ENCODE data around the gene SELE. TPM values are rescaled to one million over a fixed set of nuclear protein-coding genes. Genes with fewer than 3 reads are reported as not detected.

Gene SELE
- total RNA-seq, 1 experiment from 2014 or later, result not detected

DNA sequence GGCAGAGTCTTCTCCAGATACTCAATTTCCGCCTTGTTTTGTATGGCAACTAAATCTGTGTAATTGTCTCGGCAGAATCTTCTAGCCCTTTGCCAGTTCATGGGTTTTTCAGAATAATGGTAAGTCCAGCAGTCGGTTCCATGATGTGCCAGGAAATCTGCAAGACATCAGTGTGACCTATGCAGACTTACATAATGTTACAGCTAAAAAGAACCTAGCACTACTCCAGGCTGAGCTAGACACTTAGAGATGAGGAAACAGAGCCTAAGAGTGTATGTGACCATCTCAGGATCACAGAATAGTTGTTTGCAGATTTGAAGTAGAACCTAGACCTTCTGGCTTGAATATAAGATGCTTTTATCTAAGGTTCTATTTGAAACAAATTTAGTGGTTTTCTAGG, 25.2 kb downstream of the SELE start (continued):
- TF ChIP-seq KAT7 (CRISPR knock-in tag; IDR thresholded peaks at IDR 0.05; ENCODE audit: borderline replicate concordance), result no peak
- TF ChIP-seq NFYB (CRISPR knock-in tag; conservative IDR thresholded peaks at IDR 0.05; ENCODE audit: low read depth), result no peak
- TF ChIP-seq, protein P1, sequence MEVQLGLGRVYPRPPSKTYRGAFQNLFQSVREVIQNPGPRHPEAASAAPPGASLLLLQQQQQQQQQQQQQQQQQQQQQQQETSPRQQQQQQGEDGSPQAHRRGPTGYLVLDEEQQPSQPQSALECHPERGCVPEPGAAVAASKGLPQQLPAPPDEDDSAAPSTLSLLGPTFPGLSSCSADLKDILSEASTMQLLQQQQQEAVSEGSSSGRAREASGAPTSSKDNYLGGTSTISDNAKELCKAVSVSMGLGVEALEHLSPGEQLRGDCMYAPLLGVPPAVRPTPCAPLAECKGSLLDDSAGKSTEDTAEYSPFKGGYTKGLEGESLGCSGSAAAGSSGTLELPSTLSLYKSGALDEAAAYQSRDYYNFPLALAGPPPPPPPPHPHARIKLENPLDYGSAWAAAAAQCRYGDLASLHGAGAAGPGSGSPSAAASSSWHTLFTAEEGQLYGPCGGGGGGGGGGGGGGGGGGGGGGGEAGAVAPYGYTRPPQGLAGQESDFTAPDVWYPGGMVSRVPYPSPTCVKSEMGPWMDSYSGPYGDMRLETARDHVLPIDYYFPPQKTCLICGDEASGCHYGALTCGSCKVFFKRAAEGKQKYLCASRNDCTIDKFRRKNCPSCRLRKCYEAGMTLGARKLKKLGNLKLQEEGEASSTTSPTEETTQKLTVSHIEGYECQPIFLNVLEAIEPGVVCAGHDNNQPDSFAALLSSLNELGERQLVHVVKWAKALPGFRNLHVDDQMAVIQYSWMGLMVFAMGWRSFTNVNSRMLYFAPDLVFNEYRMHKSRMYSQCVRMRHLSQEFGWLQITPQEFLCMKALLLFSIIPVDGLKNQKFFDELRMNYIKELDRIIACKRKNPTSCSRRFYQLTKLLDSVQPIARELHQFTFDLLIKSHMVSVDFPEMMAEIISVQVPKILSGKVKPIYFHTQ (CRISPR knock-in tag; IDR thresholded peaks at IDR 0.05), result no peak
- TF ChIP-seq, protein P2, sequence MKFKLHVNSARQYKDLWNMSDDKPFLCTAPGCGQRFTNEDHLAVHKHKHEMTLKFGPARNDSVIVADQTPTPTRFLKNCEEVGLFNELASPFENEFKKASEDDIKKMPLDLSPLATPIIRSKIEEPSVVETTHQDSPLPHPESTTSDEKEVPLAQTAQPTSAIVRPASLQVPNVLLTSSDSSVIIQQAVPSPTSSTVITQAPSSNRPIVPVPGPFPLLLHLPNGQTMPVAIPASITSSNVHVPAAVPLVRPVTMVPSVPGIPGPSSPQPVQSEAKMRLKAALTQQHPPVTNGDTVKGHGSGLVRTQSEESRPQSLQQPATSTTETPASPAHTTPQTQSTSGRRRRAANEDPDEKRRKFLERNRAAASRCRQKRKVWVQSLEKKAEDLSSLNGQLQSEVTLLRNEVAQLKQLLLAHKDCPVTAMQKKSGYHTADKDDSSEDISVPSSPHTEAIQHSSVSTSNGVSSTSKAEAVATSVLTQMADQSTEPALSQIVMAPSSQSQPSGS (CRISPR knock-in tag; IDR thresholded peaks at IDR 0.05; ENCODE audit: borderline replicate concordance, low read depth), result no peak
- TF ChIP-seq, protein P3, sequence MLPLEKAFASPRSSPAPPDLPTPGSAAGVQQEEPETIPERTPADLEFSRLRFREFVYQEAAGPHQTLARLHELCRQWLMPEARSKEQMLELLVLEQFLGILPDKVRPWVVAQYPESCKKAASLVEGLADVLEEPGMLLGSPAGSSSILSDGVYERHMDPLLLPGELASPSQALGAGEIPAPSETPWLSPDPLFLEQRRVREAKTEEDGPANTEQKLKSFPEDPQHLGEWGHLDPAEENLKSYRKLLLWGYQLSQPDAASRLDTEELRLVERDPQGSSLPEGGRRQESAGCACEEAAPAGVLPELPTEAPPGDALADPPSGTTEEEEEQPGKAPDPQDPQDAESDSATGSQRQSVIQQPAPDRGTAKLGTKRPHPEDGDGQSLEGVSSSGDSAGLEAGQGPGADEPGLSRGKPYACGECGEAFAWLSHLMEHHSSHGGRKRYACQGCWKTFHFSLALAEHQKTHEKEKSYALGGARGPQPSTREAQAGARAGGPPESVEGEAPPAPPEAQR (CRISPR knock-in tag; IDR thresholded peaks at IDR 0.05), result no peak
- TF ChIP-seq, protein P4, sequence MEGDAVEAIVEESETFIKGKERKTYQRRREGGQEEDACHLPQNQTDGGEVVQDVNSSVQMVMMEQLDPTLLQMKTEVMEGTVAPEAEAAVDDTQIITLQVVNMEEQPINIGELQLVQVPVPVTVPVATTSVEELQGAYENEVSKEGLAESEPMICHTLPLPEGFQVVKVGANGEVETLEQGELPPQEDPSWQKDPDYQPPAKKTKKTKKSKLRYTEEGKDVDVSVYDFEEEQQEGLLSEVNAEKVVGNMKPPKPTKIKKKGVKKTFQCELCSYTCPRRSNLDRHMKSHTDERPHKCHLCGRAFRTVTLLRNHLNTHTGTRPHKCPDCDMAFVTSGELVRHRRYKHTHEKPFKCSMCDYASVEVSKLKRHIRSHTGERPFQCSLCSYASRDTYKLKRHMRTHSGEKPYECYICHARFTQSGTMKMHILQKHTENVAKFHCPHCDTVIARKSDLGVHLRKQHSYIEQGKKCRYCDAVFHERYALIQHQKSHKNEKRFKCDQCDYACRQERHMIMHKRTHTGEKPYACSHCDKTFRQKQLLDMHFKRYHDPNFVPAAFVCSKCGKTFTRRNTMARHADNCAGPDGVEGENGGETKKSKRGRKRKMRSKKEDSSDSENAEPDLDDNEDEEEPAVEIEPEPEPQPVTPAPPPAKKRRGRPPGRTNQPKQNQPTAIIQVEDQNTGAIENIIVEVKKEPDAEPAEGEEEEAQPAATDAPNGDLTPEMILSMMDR (IDR thresholded peaks at IDR 0.05), result no peak
- TF ChIP-seq ZNF121 (CRISPR knock-in tag; IDR thresholded peaks at IDR 0.05), result no peak
- TF ChIP-seq, protein P5, sequence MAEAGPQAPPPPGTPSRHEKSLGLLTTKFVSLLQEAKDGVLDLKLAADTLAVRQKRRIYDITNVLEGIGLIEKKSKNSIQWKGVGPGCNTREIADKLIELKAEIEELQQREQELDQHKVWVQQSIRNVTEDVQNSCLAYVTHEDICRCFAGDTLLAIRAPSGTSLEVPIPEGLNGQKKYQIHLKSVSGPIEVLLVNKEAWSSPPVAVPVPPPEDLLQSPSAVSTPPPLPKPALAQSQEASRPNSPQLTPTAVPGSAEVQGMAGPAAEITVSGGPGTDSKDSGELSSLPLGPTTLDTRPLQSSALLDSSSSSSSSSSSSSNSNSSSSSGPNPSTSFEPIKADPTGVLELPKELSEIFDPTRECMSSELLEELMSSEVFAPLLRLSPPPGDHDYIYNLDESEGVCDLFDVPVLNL (CRISPR knock-in tag; IDR thresholded peaks at IDR 0.05; ENCODE audit: borderline replicate concordance, low read depth), result no peak

DNA sequence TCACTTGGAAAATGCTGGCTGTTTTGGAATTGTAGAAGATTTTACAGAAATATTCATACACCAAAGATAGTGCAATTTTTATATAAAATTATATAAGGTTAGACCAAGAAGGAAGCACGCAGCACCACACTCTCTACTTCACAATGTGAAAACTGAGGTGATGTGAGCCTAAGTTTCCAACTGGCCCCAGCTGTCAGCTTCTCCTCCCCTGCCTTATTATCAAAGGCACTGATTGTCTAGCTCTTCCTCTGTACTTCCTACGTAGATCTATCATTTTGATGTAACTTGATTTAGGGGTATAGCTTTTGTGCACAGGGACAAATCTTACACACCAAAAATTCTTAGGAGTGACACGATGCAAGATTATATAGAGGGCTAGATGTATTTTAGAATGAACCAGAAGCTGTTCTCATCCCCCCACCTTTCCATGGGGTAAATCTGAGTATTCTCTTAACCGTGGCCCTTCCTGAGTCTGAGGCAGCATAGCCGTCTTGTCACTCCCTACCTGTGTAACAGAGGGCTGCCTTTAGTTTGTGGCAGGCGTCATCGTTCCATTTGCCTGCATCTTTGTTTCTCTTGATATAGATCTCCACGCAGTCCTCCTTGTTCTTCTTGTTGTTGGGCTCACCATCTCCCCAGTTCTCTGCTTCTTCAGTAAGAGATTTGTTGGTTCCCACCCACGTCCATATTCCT, 25.8 kb downstream of the SELE start:
- H3K4me3 Mint-ChIP-seq, result no peak overlapping the region
- POLR2A ChIA-PET, result no interaction called here
- no peak overlapping the region for H3K27ac Mint-ChIP-seq
- CTCF ChIA-PET, result no interaction called here
- H3K36me3 Mint-ChIP-seq, result no peaks in the 10 kb centered on the region
- H3K4me1 Mint-ChIP-seq, result peaks cover 8% of the 10 kb centered on the region
- no peaks in the 10 kb centered on the region for H3K9me3 Mint-ChIP-seq
- H3K27me3 Mint-ChIP-seq (ENCODE audit: low read depth), result 0 out of 2 replicates have a peak, but pooled peaks cover 9% of the 10 kb centered on the region
- DNase-seq (ENCODE audit: low spot score), result no peak
- no peak for ATAC-seq
- TF ChIP-seq, protein P6, sequence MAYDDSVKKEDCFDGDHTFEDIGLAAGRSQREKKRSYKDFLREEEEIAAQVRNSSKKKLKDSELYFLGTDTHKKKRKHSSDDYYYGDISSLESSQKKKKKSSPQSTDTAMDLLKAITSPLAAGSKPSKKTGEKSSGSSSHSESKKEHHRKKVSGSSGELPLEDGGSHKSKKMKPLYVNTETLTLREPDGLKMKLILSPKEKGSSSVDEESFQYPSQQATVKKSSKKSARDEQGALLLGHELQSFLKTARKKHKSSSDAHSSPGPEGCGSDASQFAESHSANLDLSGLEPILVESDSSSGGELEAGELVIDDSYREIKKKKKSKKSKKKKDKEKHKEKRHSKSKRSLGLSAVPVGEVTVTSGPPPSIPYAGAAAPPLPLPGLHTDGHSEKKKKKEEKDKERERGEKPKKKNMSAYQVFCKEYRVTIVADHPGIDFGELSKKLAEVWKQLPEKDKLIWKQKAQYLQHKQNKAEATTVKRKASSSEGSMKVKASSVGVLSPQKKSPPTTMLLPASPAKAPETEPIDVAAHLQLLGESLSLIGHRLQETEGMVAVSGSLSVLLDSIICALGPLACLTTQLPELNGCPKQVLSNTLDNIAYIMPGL (CRISPR knock-in tag; IDR thresholded peaks at IDR 0.05), result no peak
- TF ChIP-seq, protein P7, sequence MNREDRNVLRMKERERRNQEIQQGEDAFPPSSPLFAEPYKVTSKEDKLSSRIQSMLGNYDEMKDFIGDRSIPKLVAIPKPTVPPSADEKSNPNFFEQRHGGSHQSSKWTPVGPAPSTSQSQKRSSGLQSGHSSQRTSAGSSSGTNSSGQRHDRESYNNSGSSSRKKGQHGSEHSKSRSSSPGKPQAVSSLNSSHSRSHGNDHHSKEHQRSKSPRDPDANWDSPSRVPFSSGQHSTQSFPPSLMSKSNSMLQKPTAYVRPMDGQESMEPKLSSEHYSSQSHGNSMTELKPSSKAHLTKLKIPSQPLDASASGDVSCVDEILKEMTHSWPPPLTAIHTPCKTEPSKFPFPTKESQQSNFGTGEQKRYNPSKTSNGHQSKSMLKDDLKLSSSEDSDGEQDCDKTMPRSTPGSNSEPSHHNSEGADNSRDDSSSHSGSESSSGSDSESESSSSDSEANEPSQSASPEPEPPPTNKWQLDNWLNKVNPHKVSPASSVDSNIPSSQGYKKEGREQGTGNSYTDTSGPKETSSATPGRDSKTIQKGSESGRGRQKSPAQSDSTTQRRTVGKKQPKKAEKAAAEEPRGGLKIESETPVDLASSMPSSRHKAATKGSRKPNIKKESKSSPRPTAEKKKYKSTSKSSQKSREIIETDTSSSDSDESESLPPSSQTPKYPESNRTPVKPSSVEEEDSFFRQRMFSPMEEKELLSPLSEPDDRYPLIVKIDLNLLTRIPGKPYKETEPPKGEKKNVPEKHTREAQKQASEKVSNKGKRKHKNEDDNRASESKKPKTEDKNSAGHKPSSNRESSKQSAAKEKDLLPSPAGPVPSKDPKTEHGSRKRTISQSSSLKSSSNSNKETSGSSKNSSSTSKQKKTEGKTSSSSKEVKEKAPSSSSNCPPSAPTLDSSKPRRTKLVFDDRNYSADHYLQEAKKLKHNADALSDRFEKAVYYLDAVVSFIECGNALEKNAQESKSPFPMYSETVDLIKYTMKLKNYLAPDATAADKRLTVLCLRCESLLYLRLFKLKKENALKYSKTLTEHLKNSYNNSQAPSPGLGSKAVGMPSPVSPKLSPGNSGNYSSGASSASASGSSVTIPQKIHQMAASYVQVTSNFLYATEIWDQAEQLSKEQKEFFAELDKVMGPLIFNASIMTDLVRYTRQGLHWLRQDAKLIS (CRISPR knock-in tag; IDR thresholded peaks at IDR 0.05; ENCODE audit: borderline replicate concordance), result no peak
- TF ChIP-seq, protein P8, sequence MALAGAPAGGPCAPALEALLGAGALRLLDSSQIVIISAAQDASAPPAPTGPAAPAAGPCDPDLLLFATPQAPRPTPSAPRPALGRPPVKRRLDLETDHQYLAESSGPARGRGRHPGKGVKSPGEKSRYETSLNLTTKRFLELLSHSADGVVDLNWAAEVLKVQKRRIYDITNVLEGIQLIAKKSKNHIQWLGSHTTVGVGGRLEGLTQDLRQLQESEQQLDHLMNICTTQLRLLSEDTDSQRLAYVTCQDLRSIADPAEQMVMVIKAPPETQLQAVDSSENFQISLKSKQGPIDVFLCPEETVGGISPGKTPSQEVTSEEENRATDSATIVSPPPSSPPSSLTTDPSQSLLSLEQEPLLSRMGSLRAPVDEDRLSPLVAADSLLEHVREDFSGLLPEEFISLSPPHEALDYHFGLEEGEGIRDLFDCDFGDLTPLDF (CRISPR knock-in tag; IDR thresholded peaks at IDR 0.05), result no peak
